ENCODE data around the gene CDHR1. TPM values are rescaled to one million over a fixed set of nuclear protein-coding genes. Genes with fewer than 3 reads are reported as not detected.
"Not testable (repeated sequence)": the region's sequence is repeated elsewhere in the genome, so short reads cannot be mapped to it uniquely, and the experiment has no call there.

The CDHR1 gene
- total RNA-seq, 4 donors from 2014 or later = under 0.01 to 0.17 (median 0.06) TPM; not detected in 1

GRCh38 chr10:84166620-84167288 is 27.6 kb upstream of the CDHR1 start:
- no peak overlapping the region for H3K27ac ChIP-seq (replicated peaks in 1 of 4)
- TF ChIP-seq POLR2A (IDR thresholded peaks at IDR 0.05; ENCODE audit: low read depth) (no peak), POLR2AphosphoS5 (IDR thresholded peaks at IDR 0.05) (no peak), EP300 (IDR thresholded peaks at IDR 0.05) (no peak), CTCF (IDR thresholded peaks at IDR 0.05) (no peak)
- H3K27me3 ChIP-seq = peaks cover 0 to 13% (median 0%) of the 10 kb centered on the region in 4 donors
- intact Hi-C loops (cut with DNase I) = no loop called here
- no peaks in the 10 kb centered on the region for H3K36me3 ChIP-seq
- H3K4me1 ChIP-seq = no peaks in the 10 kb centered on the region
- H3K9me3 ChIP-seq = no peaks in the 10 kb centered on the region
- no peak overlapping the region for H3K4me3 ChIP-seq
- WGBS = 81% methylated on average over 3 of the region's 4 CpGs
- no peak for DNase-seq (ENCODE audit: extremely low spot score)

- H3K4me3 ChIP-seq; H3K27ac ChIP-seq (replicated peaks in 1 of 4); H3K36me3 ChIP-seq; H3K4me1 ChIP-seq; H3K9me3 ChIP-seq; H3K27me3 ChIP-seq; intact Hi-C loops (cut with DNase I); DNase-seq (ENCODE audit: extremely low spot score): not testable (repeated sequence)
- 81% methylated on average over 2 of the region's 2 CpGs for WGBS
These were observed 27.1 kb upstream of the CDHR1 start for GRCh38 chr10:84167289-84167653.

GRCh38 chr10:84168382-84168781 is 26.0 kb upstream of the CDHR1 start:
- H3K4me3 ChIP-seq; H3K4me1 ChIP-seq; intact Hi-C loops (cut with DNase I); H3K9me3 ChIP-seq; H3K27me3 ChIP-seq; DNase-seq (ENCODE audit: extremely low spot score); H3K36me3 ChIP-seq; H3K27ac ChIP-seq (replicated peaks in 1 of 4): not testable (repeated sequence)
- 96% methylated on average over 10 of the region's 10 CpGs for WGBS

- H3K4me1 ChIP-seq; H3K9me3 ChIP-seq; intact Hi-C loops (cut with DNase I); H3K36me3 ChIP-seq; H3K4me3 ChIP-seq; DNase-seq (ENCODE audit: extremely low spot score); H3K27ac ChIP-seq (replicated peaks in 1 of 4); H3K27me3 ChIP-seq: not testable (repeated sequence)
- WGBS = 82% methylated on average over 2 of the region's 2 CpGs
These were observed 23.1 kb upstream of the CDHR1 start for GRCh38 chr10:84171237-84171636.

- H3K27ac ChIP-seq (replicated peaks in 1 of 4); H3K4me3 ChIP-seq; H3K36me3 ChIP-seq; intact Hi-C loops (cut with DNase I); H3K9me3 ChIP-seq; H3K4me1 ChIP-seq; DNase-seq (ENCODE audit: extremely low spot score); H3K27me3 ChIP-seq: not testable (repeated sequence)
- 84% methylated on average over 12 of the region's 21 CpGs for WGBS
These were observed 22.5 kb upstream of the CDHR1 start for GRCh38 chr10:84171700-84172466.

- DNase-seq (ENCODE audit: extremely low spot score) = peak; percentile 91
- H3K36me3 ChIP-seq = no peaks in the 10 kb centered on the region
- no peak overlapping the region for H3K27ac ChIP-seq (replicated peaks in 1 of 4)
- TF ChIP-seq POLR2A (IDR thresholded peaks at IDR 0.05; ENCODE audit: low read depth) (no peak), POLR2AphosphoS5 (IDR thresholded peaks at IDR 0.05) (no peak), CTCF (IDR thresholded peaks at IDR 0.05) (no peak), EP300 (IDR thresholded peaks at IDR 0.05) (no peak)
- no peak overlapping the region for H3K4me3 ChIP-seq
- intact Hi-C loops (cut with DNase I) = no loop called here
- no peaks in the 10 kb centered on the region for H3K4me1 ChIP-seq
- no peaks in the 10 kb centered on the region for H3K9me3 ChIP-seq
- 81% methylated on average over 9 of the region's 9 CpGs for WGBS
- H3K27me3 ChIP-seq = no peaks in the 10 kb centered on the region
These were observed 21.6 kb upstream of the CDHR1 start for GRCh38 chr10:84172467-84173356.

Data from esophagus muscularis mucosa (tissue), 4 donors.